Activated naive CD4-positive, alpha-beta T cell treated with anti-CD3 and anti-CD28 coated beads, Interleukin-2, amount 50 U/mL, for 72 hours (primary cell): ENCODE results near the gene TMEM229B. TPM values are rescaled to one million over a fixed set of nuclear protein-coding genes. Genes with fewer than 3 reads are reported as not detected.

ENCODE experiments used
- ATAC-seq, 2 donors: fragments of 150-1000 bp; cut with Tn5 transposase; 2 replicates each; pipeline ENCODE4 v1.10.0; 2021; ENCODE audit warnings: mild to moderate bottlenecking in 2 of 2, moderate library complexity in 2 of 2
- DNase-seq, 2 donors: peaks; one replicate each; pipeline ENCODE4 v3.0.0; 2021 to 2022; ENCODE audit warnings: low spot score in 2 of 2
- H3K27ac Mint-ChIP-seq, 2 donors: one replicate each; pipeline ENCODE4 v1.8.0; 2022; ENCODE audit warnings: mild to moderate bottlenecking in 2 of 2, mixed read lengths in 2 of 2
- H3K36me3 Mint-ChIP-seq, 2 donors: one replicate each; pipeline ENCODE4 v1.8.0; 2022; ENCODE audit warnings: mixed read lengths in 2 of 2
- H3K9me3 Mint-ChIP-seq, 2 donors: one replicate each; pipeline ENCODE4 v1.8.0; 2022; ENCODE audit warnings: mixed read lengths in 2 of 2
- total RNA-seq, 2 donors: library from RNA; stranded (reverse); gene quantifications; one replicate each; pipeline ENCODE4 v1.2.3, GENCODE V29; 2022

The TMEM229B gene
- total RNA-seq, 2 donors from 2014 or later, result 0.93 to 1.0 TPM

DNA sequence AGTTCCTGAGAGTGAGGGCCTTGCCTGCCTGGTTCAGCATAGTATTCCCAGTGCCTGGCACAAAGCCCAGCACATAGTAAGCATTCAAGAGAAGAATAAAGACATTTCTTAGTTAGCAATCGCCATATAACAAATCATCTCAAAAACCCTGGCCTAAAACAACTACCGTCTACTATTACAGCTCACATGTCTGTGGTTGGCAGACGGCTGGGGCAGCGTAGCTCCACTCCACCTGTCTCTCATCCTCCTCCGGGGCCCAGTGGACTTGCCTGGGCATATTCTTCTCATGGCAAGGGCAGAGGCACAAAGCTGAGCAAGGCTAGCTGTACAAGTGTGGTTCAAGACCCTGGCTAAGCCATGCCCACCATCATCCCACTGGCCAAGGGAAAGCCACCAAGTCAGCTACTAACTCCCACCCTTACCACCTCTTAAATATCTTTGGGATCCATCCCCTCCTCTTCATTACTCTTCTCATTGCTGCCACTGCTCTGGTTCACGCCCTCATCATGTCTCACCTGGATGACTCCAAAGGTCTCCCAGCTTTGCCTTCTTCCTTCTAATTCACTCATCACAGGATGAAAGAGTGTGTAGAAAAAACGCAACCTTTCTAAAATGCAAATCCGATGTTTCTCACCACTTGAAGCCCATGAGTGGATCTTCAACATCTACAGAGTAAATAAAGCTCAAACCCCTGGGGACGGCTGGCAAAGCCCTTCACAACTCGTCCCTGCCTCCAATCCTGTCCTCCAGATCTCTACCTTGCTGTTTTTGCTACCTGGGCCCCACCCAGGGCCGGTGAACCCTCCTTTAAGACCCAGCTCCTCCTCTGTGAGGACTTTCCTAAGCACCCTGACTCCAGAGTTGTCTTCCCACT, 10.4 kb downstream of the TMEM229B start:
- Mint-ChIP-seq H3K9me3 (no peaks in the 10 kb centered on the region), H3K36me3 (peaks cover 0 to 6% of the 10 kb centered on the region in 2 donors), H3K27ac (peak overlapping the region in 1 of 2 donors; percentile 35)
- DNase-seq (no peak), ATAC-seq (no peak)

DNA sequence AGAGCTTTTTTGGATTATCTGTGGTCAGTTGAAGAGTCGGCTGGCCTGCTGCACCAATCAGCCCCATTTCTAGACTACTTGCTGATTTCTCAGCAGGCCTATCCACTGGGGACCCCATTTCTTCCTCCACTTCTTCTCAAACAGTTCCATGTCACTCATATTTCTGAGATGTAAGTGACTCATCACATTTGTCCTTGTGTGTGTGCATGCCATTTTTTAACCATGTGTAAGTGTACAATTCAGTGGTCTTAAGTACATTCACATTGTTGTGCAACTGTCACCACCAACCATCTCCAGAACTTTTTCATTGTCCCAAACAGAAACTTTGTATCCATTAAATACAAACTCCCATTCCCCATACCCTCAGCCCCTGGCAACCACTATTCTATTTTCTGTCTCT, 14.2 kb downstream of the TMEM229B start:
- Mint-ChIP-seq H3K9me3 (no peaks in the 10 kb centered on the region), H3K36me3 (peaks cover 0 to 6% of the 10 kb centered on the region in 2 donors), H3K27ac (no peak overlapping the region)
- no peak for DNase-seq
- no peak for ATAC-seq

DNA sequence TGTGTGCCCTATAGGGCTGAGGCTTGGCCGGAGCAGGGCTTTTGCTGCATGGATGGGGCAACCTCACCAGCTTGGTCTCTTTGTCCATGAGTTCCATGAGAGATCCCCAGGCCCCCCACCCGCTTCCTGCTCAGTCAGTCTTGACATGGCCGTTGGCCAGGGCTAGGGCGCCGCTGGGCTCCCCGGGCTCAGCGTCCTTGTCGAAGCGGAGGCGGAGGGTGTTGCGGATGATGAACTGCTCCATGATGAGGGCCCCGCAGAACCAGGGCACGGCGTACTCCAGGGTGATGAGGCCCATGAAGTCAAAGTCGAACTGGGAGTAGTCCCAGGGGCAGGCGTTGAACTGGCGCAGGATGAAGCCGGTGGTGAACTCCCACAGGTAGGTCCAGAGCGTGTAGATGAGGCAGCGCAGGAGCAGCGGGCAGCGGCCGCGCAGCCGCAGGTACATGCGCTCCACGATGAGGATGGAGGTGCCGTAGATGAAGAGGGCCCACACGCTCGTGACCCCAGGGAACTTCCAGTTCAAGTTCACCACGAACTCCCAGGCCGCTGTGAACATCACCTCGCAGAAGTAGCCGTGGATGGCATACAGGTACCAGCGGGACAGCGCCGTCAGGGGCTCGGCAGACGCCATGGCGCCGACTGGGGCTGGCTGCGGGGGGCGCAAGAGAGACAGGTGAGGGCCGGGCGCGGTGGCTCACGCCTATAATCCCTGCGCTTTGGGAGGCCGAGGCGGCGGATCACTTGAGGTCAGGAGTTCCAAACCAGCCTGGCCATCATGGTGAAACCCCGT, 15.0 kb downstream of the TMEM229B start:
- no peaks in the 10 kb centered on the region for H3K9me3 Mint-ChIP-seq
- peak overlapping the region in 1 of 2 donors; percentile 61 for H3K27ac Mint-ChIP-seq
- ATAC-seq (no peak), DNase-seq (no peak)
- peaks cover 0 to 3% of the 10 kb centered on the region in 2 donors for H3K36me3 Mint-ChIP-seq

GRCh38 chr14:67472726-67473125, 15.8 kb downstream of the TMEM229B start:
- Mint-ChIP-seq H3K27ac (no peak overlapping the region), H3K9me3 (no peaks in the 10 kb centered on the region), H3K36me3 (no peaks in the 10 kb centered on the region)
- ATAC-seq (no peak), DNase-seq (no peak)

- no peaks in the 10 kb centered on the region for H3K9me3 Mint-ChIP-seq
- DNase-seq, result no peak
- no peaks in the 10 kb centered on the region for H3K36me3 Mint-ChIP-seq
- ATAC-seq, result no peak
- peak overlapping the region in 1 of 2 donors; percentile 89 for H3K27ac Mint-ChIP-seq
Measured at GRCh38 chr14:67469954-67470353, 18.6 kb downstream of the TMEM229B start.

- ATAC-seq (no peak), DNase-seq (no peak)
- no peaks in the 10 kb centered on the region for H3K36me3 Mint-ChIP-seq
- no peak overlapping the region for H3K27ac Mint-ChIP-seq
- H3K9me3 Mint-ChIP-seq, result no peaks in the 10 kb centered on the region
Measured at GRCh38 chr14:67468378-67468730, 20.2 kb downstream of the TMEM229B start.

GRCh38 chr14:67467134-67467533, 21.4 kb downstream of the TMEM229B start:
- Mint-ChIP-seq H3K9me3 (no peaks in the 10 kb centered on the region), H3K27ac (no peak overlapping the region), H3K36me3 (no peaks in the 10 kb centered on the region)
- no peak for ATAC-seq
- DNase-seq, result no peak

GRCh38 chr14:67464879-67465278, 23.6 kb downstream of the TMEM229B start:
- Mint-ChIP-seq H3K27ac (peak overlapping the region in 1 of 2 donors; percentile 13), H3K36me3 (no peaks in the 10 kb centered on the region), H3K9me3 (no peaks in the 10 kb centered on the region)
- DNase-seq (no peak), ATAC-seq (no peak)

- peak; percentile 45 to 59 for ATAC-seq
- H3K27ac Mint-ChIP-seq, result peak overlapping the region in 1 of 2 donors; percentile 13
- DNase-seq, result no peak
- no peaks in the 10 kb centered on the region for H3K9me3 Mint-ChIP-seq
- H3K36me3 Mint-ChIP-seq, result no peaks in the 10 kb centered on the region
Measured at GRCh38 chr14:67464377-67464776, 24.1 kb downstream of the TMEM229B start.

GRCh38 chr14:67463900-67464299, 24.6 kb downstream of the TMEM229B start:
- Mint-ChIP-seq H3K36me3 (no peaks in the 10 kb centered on the region), H3K9me3 (no peaks in the 10 kb centered on the region), H3K27ac (peak overlapping the region; percentile 1 to 13)
- ATAC-seq (no peak), DNase-seq (no peak)

- DNase-seq (no peak), ATAC-seq (no peak)
- H3K27ac Mint-ChIP-seq, result no peak overlapping the region
- no peaks in the 10 kb centered on the region for H3K36me3 Mint-ChIP-seq
- H3K9me3 Mint-ChIP-seq, result no peaks in the 10 kb centered on the region
Measured at GRCh38 chr14:67461996-67462395, 26.5 kb downstream of the TMEM229B start.

DNA sequence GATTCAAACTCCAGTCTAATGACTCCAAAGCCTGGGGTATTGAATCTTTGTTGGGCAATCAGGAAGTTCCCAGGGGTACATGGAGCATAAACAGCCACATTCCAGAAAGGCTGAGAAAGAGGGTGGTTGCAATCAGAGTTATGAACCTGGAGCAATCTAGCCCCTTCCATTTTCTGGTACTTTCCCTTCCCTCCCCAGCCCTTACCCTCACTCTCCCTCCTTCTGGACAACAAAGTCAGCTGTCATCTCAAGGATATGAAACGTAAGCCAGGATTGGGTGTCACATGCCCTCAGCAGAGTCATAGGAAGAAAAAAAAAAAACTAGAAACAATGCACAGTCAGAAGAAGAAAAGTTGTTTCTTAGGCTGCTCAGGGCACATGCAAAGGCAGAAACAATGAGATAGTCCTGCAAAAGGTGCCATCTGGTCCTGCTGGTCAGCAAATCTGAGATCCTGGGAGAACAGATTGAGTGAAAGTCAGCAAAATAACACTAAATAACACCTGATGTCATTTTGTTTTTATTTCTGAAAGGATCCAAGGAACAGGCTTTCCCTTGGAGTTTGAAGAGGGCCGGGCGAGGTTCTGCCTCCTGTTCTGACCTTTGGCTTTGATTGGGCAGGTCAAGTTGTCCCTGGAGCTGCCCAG, 27.1 kb downstream of the TMEM229B start:
- Mint-ChIP-seq H3K27ac (peak overlapping the region in 1 of 2 donors; percentile 86), H3K36me3 (no peaks in the 10 kb centered on the region), H3K9me3 (no peaks in the 10 kb centered on the region)
- ATAC-seq, result peak; percentile 46 to 74
- DNase-seq, result no peak

- H3K9me3 Mint-ChIP-seq, result no peaks in the 10 kb centered on the region
- ATAC-seq (no peak), DNase-seq (no peak)
- no peaks in the 10 kb centered on the region for H3K36me3 Mint-ChIP-seq
- H3K27ac Mint-ChIP-seq, result no peak overlapping the region
Measured at GRCh38 chr14:67459336-67459735, 29.2 kb downstream of the TMEM229B start.

- H3K36me3 Mint-ChIP-seq, result no peaks in the 10 kb centered on the region
- H3K9me3 Mint-ChIP-seq, result no peaks in the 10 kb centered on the region
- DNase-seq (no peak), ATAC-seq (no peak)
- H3K27ac Mint-ChIP-seq, result no peak overlapping the region
Measured at GRCh38 chr14:67457782-67458181, 30.7 kb downstream of the TMEM229B start.

- no peaks in the 10 kb centered on the region for H3K9me3 Mint-ChIP-seq
- no peaks in the 10 kb centered on the region for H3K36me3 Mint-ChIP-seq
- no peak overlapping the region for H3K27ac Mint-ChIP-seq
- DNase-seq (no peak), ATAC-seq (no peak)
Measured at GRCh38 chr14:67456732-67457131, 31.8 kb downstream of the TMEM229B start.

DNA sequence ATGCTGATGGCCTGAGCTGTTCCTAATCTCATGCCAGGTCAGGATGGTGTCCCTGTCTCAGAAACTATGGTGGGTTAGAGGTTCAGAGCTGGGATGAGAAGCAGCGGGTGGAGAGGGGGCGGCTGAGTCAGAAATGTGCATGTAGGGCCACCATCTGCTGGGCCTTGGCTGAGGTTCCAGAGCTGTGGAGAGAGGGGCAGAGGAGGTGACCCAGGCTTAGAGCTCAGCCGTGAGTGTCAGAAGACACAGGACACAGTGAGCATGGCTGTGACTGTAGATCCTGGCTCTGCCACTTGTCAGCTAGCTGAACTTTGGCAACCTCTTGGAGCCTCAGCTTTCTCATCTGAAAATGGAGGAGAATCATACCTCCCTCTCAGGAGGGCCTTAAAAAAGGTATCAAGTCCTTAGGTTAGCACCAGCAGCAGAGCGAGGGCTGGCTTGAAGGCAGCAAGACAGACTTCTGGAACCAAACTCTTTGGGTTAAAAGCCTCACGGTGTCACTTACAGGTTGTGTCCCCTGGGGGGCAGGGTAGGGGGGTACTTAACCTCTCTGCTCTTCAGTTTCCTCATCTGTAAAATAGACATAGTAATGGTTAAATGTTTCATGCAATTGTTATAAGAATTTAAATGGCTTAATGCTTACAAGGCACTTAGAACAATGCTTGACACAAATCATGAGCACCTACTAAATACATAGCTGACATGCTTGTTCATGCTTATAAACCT, 34.8 kb downstream of the TMEM229B start:
- ATAC-seq (no peak), DNase-seq (no peak)
- H3K36me3 Mint-ChIP-seq, result no peaks in the 10 kb centered on the region
- H3K9me3 Mint-ChIP-seq, result peaks cover 0 to 7% of the 10 kb centered on the region in 2 donors
- H3K27ac Mint-ChIP-seq, result no peak overlapping the region
